ENCODE results near the gene ASCC1. TPM values are rescaled to one million over a fixed set of nuclear protein-coding genes. Genes with fewer than 3 reads are reported as not detected.

ASCC1 gene
- total RNA-seq, 1 donor from 2014 or later, result 38.5 TPM

- H3K4me1 ChIP-seq, result no peaks in the 10 kb centered on the region
- no peak for DNase-seq (ENCODE audit: extremely low spot score in 2 of 2)
- no peak overlapping the region for H3K4me3 ChIP-seq
- peaks cover 0 to 20% of the 10 kb centered on the region in 2 donors for H3K36me3 ChIP-seq
- no peaks in the 10 kb centered on the region for H3K9me3 ChIP-seq
- intact Hi-C loops (cut with DNase I), result no loop called here
- no peak overlapping the region for H3K27ac ChIP-seq
- H3K27me3 ChIP-seq, result no peaks in the 10 kb centered on the region
- TF ChIP-seq CTCF (IDR thresholded peaks at IDR 0.05), result no peak
- TF ChIP-seq POLR2A (IDR thresholded peaks at IDR 0.05), result no peak
- TF ChIP-seq POLR2AphosphoS5 (IDR thresholded peaks at IDR 0.05; ENCODE audit: insufficient read depth in 1 of 2, low read depth in 1 of 2), result no peak
These were observed 116.5 kb downstream of the ASCC1 start for GRCh38 chr10:72099600-72099921.

GRCh38 chr10:72098836-72099599, 117.1 kb downstream of the ASCC1 start:
- H3K4me1 ChIP-seq, result no peaks in the 10 kb centered on the region
- no peaks in the 10 kb centered on the region for H3K9me3 ChIP-seq
- no peak for DNase-seq (ENCODE audit: extremely low spot score in 2 of 2)
- H3K27ac ChIP-seq, result no peak overlapping the region
- no peaks in the 10 kb centered on the region for H3K27me3 ChIP-seq
- peaks cover 0 to 24% of the 10 kb centered on the region in 2 donors for H3K36me3 ChIP-seq
- intact Hi-C loops (cut with DNase I), result no loop called here
- TF ChIP-seq POLR2AphosphoS5 (IDR thresholded peaks at IDR 0.05; ENCODE audit: insufficient read depth in 1 of 2, low read depth in 1 of 2) (no peak), POLR2A (IDR thresholded peaks at IDR 0.05) (no peak), CTCF (IDR thresholded peaks at IDR 0.05) (no peak)
- no peak overlapping the region for H3K4me3 ChIP-seq

GRCh38 chr10:72098301-72098835, 117.7 kb downstream of the ASCC1 start:
- Histone ChIP-seq H3K36me3 (peaks cover 0 to 24% of the 10 kb centered on the region in 2 donors), H3K4me3 (no peak overlapping the region), H3K4me1 (no peaks in the 10 kb centered on the region), H3K27ac (no peak overlapping the region), H3K27me3 (no peaks in the 10 kb centered on the region), H3K9me3 (no peaks in the 10 kb centered on the region)
- TF ChIP-seq CTCF (IDR thresholded peaks at IDR 0.05) (no peak), POLR2AphosphoS5 (IDR thresholded peaks at IDR 0.05; ENCODE audit: insufficient read depth in 1 of 2, low read depth in 1 of 2) (no peak), POLR2A (IDR thresholded peaks at IDR 0.05) (no peak)
- DNase-seq (ENCODE audit: extremely low spot score in 2 of 2), result no peak
- intact Hi-C loops (cut with DNase I), result no loop called here

GRCh38 chr10:72097448-72098300, 118.4 kb downstream of the ASCC1 start:
- no peak overlapping the region for H3K27ac ChIP-seq
- H3K36me3 ChIP-seq, result peaks cover 0 to 21% of the 10 kb centered on the region in 2 donors
- intact Hi-C loops (cut with DNase I), result no loop called here
- DNase-seq (ENCODE audit: extremely low spot score in 2 of 2), result no peak
- H3K9me3 ChIP-seq, result no peaks in the 10 kb centered on the region
- H3K27me3 ChIP-seq, result no peaks in the 10 kb centered on the region
- no peak overlapping the region for H3K4me3 ChIP-seq
- no peaks in the 10 kb centered on the region for H3K4me1 ChIP-seq
- TF ChIP-seq CTCF (IDR thresholded peaks at IDR 0.05), result no peak
- no peak for TF ChIP-seq POLR2AphosphoS5 (IDR thresholded peaks at IDR 0.05; ENCODE audit: insufficient read depth in 1 of 2, low read depth in 1 of 2)
- no peak for TF ChIP-seq POLR2A (IDR thresholded peaks at IDR 0.05)
